Left renal pelvis (tissue), 4 donors: ENCODE data around the gene CLEC4F. TPM values are rescaled to one million over a fixed set of nuclear protein-coding genes. Genes with fewer than 3 reads are reported as not detected.

Experiments used
- DNase-seq, 4 donors: peaks; one replicate each; pipeline ENCODE4 v3.0.0-alpha.2; 2013; ENCODE audit warnings: low read depth in 4 of 4, low spot score in 3 of 4
- polyA plus RNA-seq, 4 donors: library from polyadenylated mRNA; unstranded; fragments of 120-200 nt; gene quantifications; one replicate each; pipeline ENCODE4 v1.2.1, GENCODE V29; 2013; ENCODE audit not compliant: insufficient read length in 4 of 4

Gene CLEC4F
- polyA plus RNA-seq, 4 donors: 0.07 to 0.15 (median 0.09) TPM; not detected in 1

GRCh38 chr2:70789304-70790135, 30.9 kb downstream of the CLEC4F start:
- no peak for DNase-seq

- DNase-seq: no peak
Measured at GRCh38 chr2:70785137-70785911, 35.1 kb downstream of the CLEC4F start.

- no peak for DNase-seq
Measured at GRCh38 chr2:70784320-70784719, 36.1 kb downstream of the CLEC4F start.

- no peak for DNase-seq
Measured at GRCh38 chr2:70779911-70780545, 40.4 kb downstream of the CLEC4F start.

- DNase-seq: no peak
Measured at GRCh38 chr2:70779491-70779890, 40.9 kb downstream of the CLEC4F start.

- DNase-seq: no peak
Measured at GRCh38 chr2:70778676-70779075, 41.7 kb downstream of the CLEC4F start.

GRCh38 chr2:70777450-70777849, 42.9 kb downstream of the CLEC4F start:
- no peak for DNase-seq

- DNase-seq: no peak
Measured at GRCh38 chr2:70776266-70776665, 44.1 kb downstream of the CLEC4F start.

- no peak for DNase-seq
Measured at GRCh38 chr2:70775141-70775540, 45.3 kb downstream of the CLEC4F start.

- no peak for DNase-seq
Measured at GRCh38 chr2:70772486-70773155, 47.8 kb downstream of the CLEC4F start.

- DNase-seq: no peak
Measured at GRCh38 chr2:70771446-70771845, 49.0 kb downstream of the CLEC4F start.

GRCh38 chr2:70769450-70769849, 50.9 kb downstream of the CLEC4F start:
- no peak for DNase-seq

GRCh38 chr2:70768590-70769085, 51.8 kb downstream of the CLEC4F start:
- DNase-seq: no peak

- DNase-seq: no peak
Measured at GRCh38 chr2:70767699-70768589, 52.5 kb downstream of the CLEC4F start, which contains the start of gene ADD2. Gene ADD2, minus strand, starts transcription at chr2:70768200. Its CDS starts 61,792 bp downstream, at chr2:70706408.

- DNase-seq: no peak
Measured at GRCh38 chr2:70767079-70767698, 53.2 kb downstream of the CLEC4F start.

- DNase-seq: no peak
Measured at GRCh38 chr2:70766357-70767078, 53.9 kb downstream of the CLEC4F start.

GRCh38 chr2:70765507-70765906, 54.9 kb downstream of the CLEC4F start:
- no peak for DNase-seq

- DNase-seq: no peak
Measured at GRCh38 chr2:70759446-70759845, 61.0 kb downstream of the CLEC4F start.
